ENCODE data around the gene REL. TPM values are rescaled to one million over a fixed set of nuclear protein-coding genes. Genes with fewer than 3 reads are reported as not detected.

Gene REL
- total RNA-seq, 1 experiment from 2014 or later, result 10.2 TPM

DNA sequence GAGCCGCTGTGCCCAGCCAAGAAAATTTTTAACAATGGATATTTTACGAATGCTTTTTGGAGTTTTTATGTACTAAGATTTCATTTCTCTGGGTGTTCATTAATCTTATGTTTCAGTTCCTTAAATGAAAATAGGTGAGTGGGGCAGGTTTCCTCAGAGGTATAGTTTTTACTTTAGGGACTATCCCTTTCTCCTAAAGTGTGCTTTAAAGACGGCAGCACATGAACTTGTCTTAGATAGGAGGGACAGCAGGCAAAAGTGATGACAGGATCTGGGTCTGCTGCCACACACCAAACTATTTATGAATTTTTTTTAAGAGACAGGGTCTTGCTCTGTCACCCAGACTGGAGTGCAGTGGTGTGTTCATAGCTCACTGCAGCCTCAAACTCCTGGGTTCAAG is 8.0 kb upstream of the REL start:
- DNase-seq (ENCODE audit: low read depth, low spot score), result no peak
- CTCF ChIA-PET, result no interaction called here
- H3K4me3 ChIP-seq (replicated peaks in 1 of 2; ENCODE audit: low read depth in 1 of 2, low read length in 2 of 2), result no peak overlapping the region
- no peaks in the 10 kb centered on the region for H3K36me3 ChIP-seq (ENCODE audit: control insufficient read depth in 1 of 2, insufficient read depth in 2 of 2, low read length in 2 of 2)
- intact Hi-C loops (cut with micrococcal nuclease), result no loop called here
- H3K9me2 ChIP-seq (ENCODE audit: insufficient read depth), result no peaks in the 10 kb centered on the region; the same call in 1 of the 2 replicates
- no TSS peak for BruUV-seq (replicated peaks)
- no peaks in the 10 kb centered on the region for H3K79me2 ChIP-seq (ENCODE audit: insufficient read depth, low read length)
- no peaks in the 10 kb centered on the region for H3K27me3 ChIP-seq (ENCODE audit: insufficient read depth, low read length)
- no peak for TF ChIP-seq POLR2A (IDR thresholded peaks at IDR 0.05; ENCODE audit: borderline replicate concordance, extremely low read depth, insufficient read depth, insufficient read length)
- TF ChIP-seq, protein P1, sequence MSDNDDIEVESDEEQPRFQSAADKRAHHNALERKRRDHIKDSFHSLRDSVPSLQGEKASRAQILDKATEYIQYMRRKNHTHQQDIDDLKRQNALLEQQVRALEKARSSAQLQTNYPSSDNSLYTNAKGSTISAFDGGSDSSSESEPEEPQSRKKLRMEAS (IDR thresholded peaks at IDR 0.05), result no peak
- no peak for TF ChIP-seq ZFX (IDR thresholded peaks at IDR 0.05)
- no peak for TF ChIP-seq SIN3A (IDR thresholded peaks at IDR 0.05; ENCODE audit: low read depth)
- TF ChIP-seq SP1 (IDR thresholded peaks at IDR 0.05; ENCODE audit: low read depth), result no peak
- TF ChIP-seq, protein P2, sequence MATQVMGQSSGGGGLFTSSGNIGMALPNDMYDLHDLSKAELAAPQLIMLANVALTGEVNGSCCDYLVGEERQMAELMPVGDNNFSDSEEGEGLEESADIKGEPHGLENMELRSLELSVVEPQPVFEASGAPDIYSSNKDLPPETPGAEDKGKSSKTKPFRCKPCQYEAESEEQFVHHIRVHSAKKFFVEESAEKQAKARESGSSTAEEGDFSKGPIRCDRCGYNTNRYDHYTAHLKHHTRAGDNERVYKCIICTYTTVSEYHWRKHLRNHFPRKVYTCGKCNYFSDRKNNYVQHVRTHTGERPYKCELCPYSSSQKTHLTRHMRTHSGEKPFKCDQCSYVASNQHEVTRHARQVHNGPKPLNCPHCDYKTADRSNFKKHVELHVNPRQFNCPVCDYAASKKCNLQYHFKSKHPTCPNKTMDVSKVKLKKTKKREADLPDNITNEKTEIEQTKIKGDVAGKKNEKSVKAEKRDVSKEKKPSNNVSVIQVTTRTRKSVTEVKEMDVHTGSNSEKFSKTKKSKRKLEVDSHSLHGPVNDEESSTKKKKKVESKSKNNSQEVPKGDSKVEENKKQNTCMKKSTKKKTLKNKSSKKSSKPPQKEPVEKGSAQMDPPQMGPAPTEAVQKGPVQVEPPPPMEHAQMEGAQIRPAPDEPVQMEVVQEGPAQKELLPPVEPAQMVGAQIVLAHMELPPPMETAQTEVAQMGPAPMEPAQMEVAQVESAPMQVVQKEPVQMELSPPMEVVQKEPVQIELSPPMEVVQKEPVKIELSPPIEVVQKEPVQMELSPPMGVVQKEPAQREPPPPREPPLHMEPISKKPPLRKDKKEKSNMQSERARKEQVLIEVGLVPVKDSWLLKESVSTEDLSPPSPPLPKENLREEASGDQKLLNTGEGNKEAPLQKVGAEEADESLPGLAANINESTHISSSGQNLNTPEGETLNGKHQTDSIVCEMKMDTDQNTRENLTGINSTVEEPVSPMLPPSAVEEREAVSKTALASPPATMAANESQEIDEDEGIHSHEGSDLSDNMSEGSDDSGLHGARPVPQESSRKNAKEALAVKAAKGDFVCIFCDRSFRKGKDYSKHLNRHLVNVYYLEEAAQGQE (IDR thresholded peaks at IDR 0.05; ENCODE audit: low read depth), result no peak
- TF ChIP-seq, protein P3, sequence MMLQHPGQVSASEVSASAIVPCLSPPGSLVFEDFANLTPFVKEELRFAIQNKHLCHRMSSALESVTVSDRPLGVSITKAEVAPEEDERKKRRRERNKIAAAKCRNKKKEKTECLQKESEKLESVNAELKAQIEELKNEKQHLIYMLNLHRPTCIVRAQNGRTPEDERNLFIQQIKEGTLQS (IDR thresholded peaks at IDR 0.05), result no peak
- TF ChIP-seq, protein P4, sequence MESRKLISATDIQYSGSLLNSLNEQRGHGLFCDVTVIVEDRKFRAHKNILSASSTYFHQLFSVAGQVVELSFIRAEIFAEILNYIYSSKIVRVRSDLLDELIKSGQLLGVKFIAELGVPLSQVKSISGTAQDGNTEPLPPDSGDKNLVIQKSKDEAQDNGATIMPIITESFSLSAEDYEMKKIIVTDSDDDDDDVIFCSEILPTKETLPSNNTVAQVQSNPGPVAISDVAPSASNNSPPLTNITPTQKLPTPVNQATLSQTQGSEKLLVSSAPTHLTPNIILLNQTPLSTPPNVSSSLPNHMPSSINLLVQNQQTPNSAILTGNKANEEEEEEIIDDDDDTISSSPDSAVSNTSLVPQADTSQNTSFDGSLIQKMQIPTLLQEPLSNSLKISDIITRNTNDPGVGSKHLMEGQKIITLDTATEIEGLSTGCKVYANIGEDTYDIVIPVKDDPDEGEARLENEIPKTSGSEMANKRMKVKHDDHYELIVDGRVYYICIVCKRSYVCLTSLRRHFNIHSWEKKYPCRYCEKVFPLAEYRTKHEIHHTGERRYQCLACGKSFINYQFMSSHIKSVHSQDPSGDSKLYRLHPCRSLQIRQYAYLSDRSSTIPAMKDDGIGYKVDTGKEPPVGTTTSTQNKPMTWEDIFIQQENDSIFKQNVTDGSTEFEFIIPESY (IDR thresholded peaks at IDR 0.05; ENCODE audit: extremely low read depth, insufficient replicate concordance, low read length), result no peak
- TF ChIP-seq POLR2AphosphoS5 (IDR thresholded peaks at IDR 0.05; ENCODE audit: low read depth, low read length), result no peak
- no peak for TF ChIP-seq RAD21 (IDR thresholded peaks at IDR 0.05; ENCODE audit: low read depth)
- TF ChIP-seq, protein P5, sequence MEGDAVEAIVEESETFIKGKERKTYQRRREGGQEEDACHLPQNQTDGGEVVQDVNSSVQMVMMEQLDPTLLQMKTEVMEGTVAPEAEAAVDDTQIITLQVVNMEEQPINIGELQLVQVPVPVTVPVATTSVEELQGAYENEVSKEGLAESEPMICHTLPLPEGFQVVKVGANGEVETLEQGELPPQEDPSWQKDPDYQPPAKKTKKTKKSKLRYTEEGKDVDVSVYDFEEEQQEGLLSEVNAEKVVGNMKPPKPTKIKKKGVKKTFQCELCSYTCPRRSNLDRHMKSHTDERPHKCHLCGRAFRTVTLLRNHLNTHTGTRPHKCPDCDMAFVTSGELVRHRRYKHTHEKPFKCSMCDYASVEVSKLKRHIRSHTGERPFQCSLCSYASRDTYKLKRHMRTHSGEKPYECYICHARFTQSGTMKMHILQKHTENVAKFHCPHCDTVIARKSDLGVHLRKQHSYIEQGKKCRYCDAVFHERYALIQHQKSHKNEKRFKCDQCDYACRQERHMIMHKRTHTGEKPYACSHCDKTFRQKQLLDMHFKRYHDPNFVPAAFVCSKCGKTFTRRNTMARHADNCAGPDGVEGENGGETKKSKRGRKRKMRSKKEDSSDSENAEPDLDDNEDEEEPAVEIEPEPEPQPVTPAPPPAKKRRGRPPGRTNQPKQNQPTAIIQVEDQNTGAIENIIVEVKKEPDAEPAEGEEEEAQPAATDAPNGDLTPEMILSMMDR (IDR thresholded peaks at IDR 0.05 in 2 of 3, conservative IDR thresholded peaks at IDR 0.05 in 1 of 3; ENCODE audit: borderline replicate concordance in 1 of 3, insufficient read depth in 1 of 3, low read depth in 2 of 3, low read length in 2 of 3), result no peak
- TF ChIP-seq EZH2 (IDR thresholded peaks at IDR 0.05), result no peak
- no peak for TF ChIP-seq CBX3 (IDR thresholded peaks at IDR 0.05; ENCODE audit: low read depth)
- no peak for TF ChIP-seq EGR1 (IDR thresholded peaks at IDR 0.05; ENCODE audit: low read depth)
- no peak for TF ChIP-seq FOSL1 (IDR thresholded peaks at IDR 0.05; ENCODE audit: low read depth)
- no peak overlapping the region for H3K9ac ChIP-seq (ENCODE audit: low read length)
- no peak overlapping the region for H2AFZ ChIP-seq (ENCODE audit: low read depth, low read length, poor library complexity, severe bottlenecking)
- peaks cover 0 to 8% of the 10 kb centered on the region in 2 experiments; a peak in 1 of 4 replicates for H3K4me1 ChIP-seq (ENCODE audit: control insufficient read depth in 1 of 2, insufficient read depth in 2 of 2, low read length in 2 of 2)
- no peak for ATAC-seq
- H4K20me1 ChIP-seq (ENCODE audit: insufficient read depth), result no peaks in the 10 kb centered on the region
- H3K27ac ChIP-seq (ENCODE audit: low read depth, low read length), result no peak overlapping the region
- RAD21 ChIA-PET (ENCODE audit: low non-redundant PET in 1 of 2, low total read pairs in 2 of 2, uncharacterized antibody in 2 of 2, unreplicated experiment in 2 of 2), result no interaction called here
- POLR2A ChIA-PET, result interaction anchor here (0.7 kb wide), 1 partner anchor 87 kb away, joined by 3 read pairs; no protein-coding TSS in a partner anchor
- no peaks in the 10 kb centered on the region for H3K9me3 ChIP-seq (ENCODE audit: control insufficient read depth in 1 of 2, insufficient read depth in 1 of 2, low read depth in 1 of 2, low read length in 2 of 2)
- no peak overlapping the region for H3K4me2 ChIP-seq (ENCODE audit: low read length)
